AG10803 (cell line): ENCODE data around the gene HSPA12A.
A peak's percentile ranks its signal among the peaks of the same experiment; 100 is the strongest.

Experiments used
- DNase-seq: peaks from one replicate; pipeline ENCODE4 v3.0.0; 2010; ENCODE audit warnings: low read depth
- H3K4me3 ChIP-seq: 2 replicates; pipeline ENCODE4 v1.5.1; 2011; ENCODE audit warnings: mild to moderate bottlenecking, low read length, control low read depth
- TF ChIP-seq, protein P1 (sequence below): conservative IDR thresholded peaks from 2 replicates; pipeline ENCODE4 v1.5.1; 2011; ENCODE audit warnings: mild to moderate bottlenecking, low read length, control low read depth, inconsistent platforms

HSPA12A gene

DNA sequence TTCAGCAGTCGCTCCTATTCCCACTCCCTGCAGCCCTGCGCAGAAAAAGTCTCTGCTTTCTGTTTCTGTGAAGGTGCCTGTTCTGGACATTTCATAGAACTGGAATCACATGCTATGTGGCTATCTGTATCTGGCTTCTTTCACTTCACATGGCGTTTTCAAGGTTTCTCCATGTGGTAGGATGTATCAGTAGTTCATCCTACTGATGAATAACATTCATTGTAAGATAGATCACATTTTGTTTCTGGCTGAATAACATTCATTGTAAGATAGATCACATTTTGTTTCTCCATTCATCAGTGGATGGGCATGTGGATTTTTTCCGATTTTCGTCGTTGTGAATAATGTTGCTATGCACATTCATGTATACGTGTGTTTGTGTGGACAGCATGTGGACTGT is 44.5 kb downstream of the HSPA12A start:
- no peak for DNase-seq
- TF ChIP-seq, protein P1, sequence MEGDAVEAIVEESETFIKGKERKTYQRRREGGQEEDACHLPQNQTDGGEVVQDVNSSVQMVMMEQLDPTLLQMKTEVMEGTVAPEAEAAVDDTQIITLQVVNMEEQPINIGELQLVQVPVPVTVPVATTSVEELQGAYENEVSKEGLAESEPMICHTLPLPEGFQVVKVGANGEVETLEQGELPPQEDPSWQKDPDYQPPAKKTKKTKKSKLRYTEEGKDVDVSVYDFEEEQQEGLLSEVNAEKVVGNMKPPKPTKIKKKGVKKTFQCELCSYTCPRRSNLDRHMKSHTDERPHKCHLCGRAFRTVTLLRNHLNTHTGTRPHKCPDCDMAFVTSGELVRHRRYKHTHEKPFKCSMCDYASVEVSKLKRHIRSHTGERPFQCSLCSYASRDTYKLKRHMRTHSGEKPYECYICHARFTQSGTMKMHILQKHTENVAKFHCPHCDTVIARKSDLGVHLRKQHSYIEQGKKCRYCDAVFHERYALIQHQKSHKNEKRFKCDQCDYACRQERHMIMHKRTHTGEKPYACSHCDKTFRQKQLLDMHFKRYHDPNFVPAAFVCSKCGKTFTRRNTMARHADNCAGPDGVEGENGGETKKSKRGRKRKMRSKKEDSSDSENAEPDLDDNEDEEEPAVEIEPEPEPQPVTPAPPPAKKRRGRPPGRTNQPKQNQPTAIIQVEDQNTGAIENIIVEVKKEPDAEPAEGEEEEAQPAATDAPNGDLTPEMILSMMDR: no peak
- H3K4me3 ChIP-seq: no peak overlapping the region

DNA sequence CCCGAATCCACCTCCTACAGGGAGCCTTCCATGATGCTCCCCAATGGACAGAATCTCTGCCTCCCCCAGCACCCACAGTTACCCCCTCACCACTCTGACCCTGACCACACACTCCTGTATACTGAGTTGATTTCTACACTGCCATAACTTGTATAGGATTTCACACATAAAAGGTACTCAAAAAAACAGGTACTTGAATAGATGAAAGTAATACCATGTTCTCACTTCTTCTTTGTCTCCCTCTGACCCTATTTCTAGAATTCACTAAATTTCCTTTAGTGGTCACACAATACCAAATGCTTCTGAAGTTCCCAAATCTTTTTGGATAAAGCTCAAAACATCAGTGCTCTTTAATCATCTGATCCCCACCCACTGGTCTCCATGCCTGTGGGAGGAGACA is 45.4 kb downstream of the HSPA12A start:
- TF ChIP-seq, protein P1: no peak
- H3K4me3 ChIP-seq: no peak overlapping the region
- no peak for DNase-seq

DNA sequence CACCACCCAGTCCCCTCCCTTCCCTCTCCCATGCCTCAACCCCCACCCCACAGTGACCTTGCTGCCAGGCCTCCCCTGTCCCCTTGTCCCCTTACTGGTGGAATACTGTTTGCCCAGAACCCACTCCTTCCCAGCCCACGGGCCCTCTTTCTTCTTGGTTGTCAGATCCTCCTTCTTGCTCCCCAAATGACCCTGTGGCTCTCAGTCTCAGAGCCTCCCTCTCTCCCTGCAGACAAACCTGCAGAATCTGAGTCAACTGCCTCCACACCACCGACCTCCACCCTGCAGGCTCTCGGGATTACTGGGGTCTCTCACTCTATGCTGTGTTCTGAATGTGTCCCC is 47.5 kb downstream of the HSPA12A start:
- no peak overlapping the region for H3K4me3 ChIP-seq
- TF ChIP-seq, protein P1: no peak
- DNase-seq: no peak

DNA sequence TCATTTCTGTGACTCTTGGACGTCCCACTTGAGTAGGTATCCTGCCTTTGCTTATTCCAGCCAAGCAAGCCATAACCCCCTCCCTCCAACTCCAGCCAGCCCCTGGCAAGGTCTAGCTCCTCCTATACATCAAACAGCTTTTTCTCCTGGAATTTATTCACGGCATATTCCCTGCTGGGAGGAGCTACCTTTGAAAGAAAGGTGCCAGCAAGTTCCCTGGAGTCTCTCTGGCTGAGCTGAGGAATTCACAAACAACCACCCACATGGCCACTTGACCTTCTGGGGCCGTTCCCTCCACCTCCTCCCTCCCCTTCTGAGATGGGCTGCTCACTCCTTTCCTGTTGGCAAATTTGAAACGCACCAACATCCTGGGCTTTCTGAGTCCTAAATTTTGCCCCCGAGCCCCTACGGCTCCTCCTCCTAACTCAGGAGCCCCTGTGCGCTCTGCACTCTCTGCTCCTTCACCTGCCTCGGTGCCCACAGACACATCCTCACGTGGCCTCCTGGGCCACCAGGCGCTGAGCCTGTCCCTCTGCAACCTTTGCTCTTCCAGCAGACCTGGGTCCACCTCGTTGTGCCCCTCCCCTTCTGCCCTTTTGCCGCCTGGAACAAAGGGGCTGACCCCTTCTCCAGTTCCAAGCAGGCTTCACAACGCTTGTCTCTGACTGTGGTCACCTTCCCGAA is 48.0 kb downstream of the HSPA12A start:
- TF ChIP-seq, protein P1: no peak
- H3K4me3 ChIP-seq: no peak overlapping the region
- no peak for DNase-seq

DNA sequence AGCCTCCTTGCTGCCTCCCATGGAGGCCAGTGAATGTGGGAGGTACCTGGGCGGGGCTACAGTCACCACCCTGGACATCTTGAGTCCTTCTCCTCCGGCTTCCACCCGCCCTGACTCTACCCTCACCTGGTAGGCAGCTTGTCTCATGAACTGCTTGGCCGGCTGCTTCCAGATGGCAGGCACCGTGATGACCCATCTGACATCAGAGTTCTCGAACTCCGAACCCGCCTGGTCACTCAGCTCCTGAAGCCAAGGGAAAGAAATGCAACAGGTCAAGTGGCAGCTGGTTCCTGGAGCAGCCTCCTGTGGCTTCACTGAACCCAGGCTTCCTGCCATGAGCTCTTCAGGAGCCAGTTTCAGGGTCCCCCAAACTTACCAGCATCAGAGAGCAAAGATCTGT is 50.1 kb downstream of the HSPA12A start:
- no peak for DNase-seq
- TF ChIP-seq, protein P1: no peak
- no peak overlapping the region for H3K4me3 ChIP-seq

DNA sequence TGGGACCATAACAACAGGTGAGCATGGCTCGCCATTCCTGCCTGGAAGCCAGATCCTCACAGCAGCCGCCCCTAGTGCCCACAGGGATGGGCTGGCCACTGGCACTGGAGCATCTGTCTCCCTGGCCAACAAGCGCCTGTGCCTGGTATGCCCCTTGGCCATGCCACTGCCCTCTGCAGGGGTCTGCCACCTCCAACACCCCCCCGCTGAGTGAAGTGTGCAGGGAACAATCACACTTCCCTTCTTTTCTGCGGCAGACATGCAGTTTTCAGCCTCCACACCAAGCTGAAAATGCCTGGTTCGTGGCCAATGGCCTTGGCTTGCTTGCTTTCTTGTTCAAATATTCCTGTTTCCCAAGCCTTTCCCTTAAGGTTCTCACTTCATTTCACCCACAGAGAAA is 50.7 kb downstream of the HSPA12A start:
- H3K4me3 ChIP-seq: no peak overlapping the region
- TF ChIP-seq, protein P1: no peak
- no peak for DNase-seq

DNA sequence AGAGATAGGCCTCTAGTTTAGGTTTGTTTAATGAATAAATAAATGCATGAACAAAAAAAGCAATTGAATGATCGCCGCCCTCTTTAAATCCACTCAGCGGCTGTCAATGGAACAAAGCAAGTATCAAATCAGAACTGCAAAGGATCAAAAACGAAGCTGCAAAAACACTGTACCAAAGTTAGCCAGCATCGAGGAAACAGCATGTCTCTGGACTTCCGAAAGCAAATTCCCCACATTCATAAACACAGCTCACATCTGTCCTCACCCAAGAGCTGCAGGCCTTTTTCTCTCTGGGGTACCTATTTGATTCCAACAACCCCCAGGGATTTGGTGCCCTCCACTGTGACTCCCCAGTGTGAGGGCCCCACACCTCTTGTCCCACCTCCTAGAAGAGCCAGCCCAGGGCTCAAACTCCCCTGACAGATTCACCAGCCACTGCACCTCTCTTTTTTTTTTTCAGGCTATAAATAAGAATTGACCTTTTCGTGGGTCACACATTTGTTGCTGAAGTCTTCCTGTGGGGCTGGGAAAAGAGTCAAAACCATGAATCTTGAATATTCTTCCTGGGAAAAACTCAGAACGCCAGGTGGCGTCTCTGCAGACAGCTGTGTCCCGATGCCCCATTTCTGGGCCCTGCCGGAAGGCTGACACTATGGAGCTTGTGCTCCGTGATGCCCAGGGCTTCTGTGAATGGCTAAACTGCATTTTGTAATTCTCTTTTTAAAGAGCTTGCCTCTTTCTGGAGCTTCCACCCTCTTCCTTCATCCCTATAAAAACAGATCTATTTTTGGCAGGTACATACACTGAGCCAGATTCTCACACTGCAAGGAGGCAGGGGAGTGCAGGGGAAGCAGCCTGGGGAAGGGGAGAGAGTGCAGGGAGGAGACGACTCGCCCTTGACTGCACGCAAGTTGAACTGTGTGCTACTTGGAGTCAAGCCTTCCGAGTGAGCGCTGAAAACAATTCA is 51.7 kb downstream of the HSPA12A start:
- TF ChIP-seq, protein P1: peak; percentile 11; the same call in 1 of the 2 replicates
- H3K4me3 ChIP-seq: no peak overlapping the region
- no peak for DNase-seq
